Vagina (tissue), 2 donors: Measurements from ENCODE around the gene RUFY1. TPM values are rescaled to one million over a fixed set of nuclear protein-coding genes. Genes with fewer than 3 reads are reported as not detected.
"Not testable (repeated sequence)": the region's sequence is repeated elsewhere in the genome, so short reads cannot be mapped to it uniquely, and the experiment has no call there.

Experiments
- DNase-seq, 2 donors: peaks; one replicate each; pipeline ENCODE4 v3.0.0-alpha.2; 2017; ENCODE audit errors: extremely low spot score in 2 of 2
- H3K27ac ChIP-seq: fragments of 200-600 bp; sonication (generic); one replicate; pipeline ENCODE4 v1.5.1; 2019
- H3K27me3 ChIP-seq: fragments of 200-600 bp; sonication (generic); one replicate; pipeline ENCODE4 v1.5.1; 2019
- H3K36me3 ChIP-seq, 2 donors: fragments of 200-600 bp; sonication (generic); one replicate each; pipeline ENCODE4 v1.5.1; 2017 to 2019
- H3K4me1 ChIP-seq: fragments of 200-600 bp; sonication (generic); one replicate; pipeline ENCODE4 v1.5.1; 2019
- H3K4me3 ChIP-seq, 2 donors: fragments of 200-600 bp; sonication (generic); 1 replicate in 1 of 2; 2 replicates in 1 of 2; pipeline ENCODE4 v1.5.1; 2016 to 2019
- H3K9me3 ChIP-seq: fragments of 200-600 bp; sonication (generic); one replicate; pipeline ENCODE4 v1.5.1; 2019
- CTCF ChIP-seq, 3 experiments: fragments of 450-650 bp in 2 of 3; fragments of 200-600 bp in 1 of 3; sonication (generic) in 1 of 3; IDR thresholded peaks; one replicate each; pipeline ENCODE4 v1.5.1; 2017 to 2019; ENCODE audit warnings: antibody characterized with exemption in 3 of 3, mild to moderate bottlenecking in 2 of 3, moderate library complexity in 2 of 3
- POLR2A ChIP-seq, 2 donors: fragments of 450-650 bp; IDR thresholded peaks; one replicate each; pipeline ENCODE4 v1.6.1; 2017; ENCODE audit warnings: antibody characterized with exemption in 2 of 2, mild to moderate bottlenecking in 2 of 2, moderate library complexity in 2 of 2
- POLR2AphosphoS5 ChIP-seq, 2 donors: sonication (generic); formaldehyde crosslinking; IDR thresholded peaks; one replicate each; pipeline ENCODE4 v1.9.0; 2017; ENCODE audit warnings: antibody characterized with exemption in 2 of 2, mild to moderate bottlenecking in 2 of 2, low read depth in 1 of 2; ENCODE audit not compliant: insufficient read depth in 1 of 2
- intact Hi-C: fragments of 100-400 bp; cut with DNase I; formaldehyde crosslinking; loops from one replicate; pipeline ENCODE4 v1.15.1; 2023
- total RNA-seq: library from RNA; depleted of rRNA; stranded (reverse); fragments of >200 nt; gene quantifications from one replicate; pipeline ENCODE4 v1.2.3, GENCODE V29; 2016

The RUFY1 gene
- total RNA-seq, 1 donor from 2014 or later = 35.6 TPM

DNA sequence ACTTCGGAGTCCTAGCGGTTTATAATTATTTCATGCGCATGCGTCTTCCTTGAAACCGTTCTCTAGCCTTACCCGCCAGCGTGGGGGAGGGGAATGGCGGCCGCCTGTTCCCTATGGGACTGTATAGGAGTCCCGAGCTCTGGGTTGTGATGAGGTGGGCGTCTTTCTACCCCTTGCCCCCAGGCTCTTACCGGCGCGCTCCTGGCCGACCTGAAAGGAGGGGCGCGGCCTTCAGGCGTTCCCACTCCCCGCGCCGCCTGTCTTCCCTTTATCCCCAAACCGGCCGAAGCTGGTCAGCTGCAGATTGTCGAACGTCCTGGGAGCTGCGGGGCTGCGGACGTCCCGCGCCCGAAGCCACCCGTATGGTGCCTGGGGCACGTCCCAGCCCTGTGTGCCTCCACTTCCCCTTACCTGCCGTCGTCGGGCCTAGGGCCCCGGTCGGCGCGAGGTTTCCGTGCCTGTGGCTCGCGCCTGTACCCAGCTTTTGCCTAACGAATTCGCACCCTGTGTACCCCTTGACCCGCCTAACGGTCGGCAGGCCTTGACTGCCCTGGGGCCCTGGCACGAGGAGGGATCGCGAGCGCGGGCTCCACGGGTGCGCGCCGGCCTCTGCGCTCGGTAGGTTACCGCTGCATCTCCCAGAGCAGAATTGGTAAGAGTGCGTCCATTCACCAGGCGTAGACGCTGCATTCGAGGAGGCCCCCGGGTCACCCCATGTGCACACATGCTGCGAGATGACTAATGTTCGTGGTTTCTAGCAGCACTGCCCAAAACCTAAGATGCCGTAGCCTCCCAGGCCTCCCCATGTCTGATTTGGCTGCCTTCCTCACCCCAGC lies 73.8 kb downstream of the RUFY1 start:
- intact Hi-C loops = loop anchor here (5.0 kb wide), 1 partner anchor 72 kb away; the partner anchor contains the start of gene RUFY1
- H3K36me3 ChIP-seq = peaks cover 0 to 27% of the 10 kb centered on the region in 2 donors
- no peaks in the 10 kb centered on the region for H3K9me3 ChIP-seq

DNA sequence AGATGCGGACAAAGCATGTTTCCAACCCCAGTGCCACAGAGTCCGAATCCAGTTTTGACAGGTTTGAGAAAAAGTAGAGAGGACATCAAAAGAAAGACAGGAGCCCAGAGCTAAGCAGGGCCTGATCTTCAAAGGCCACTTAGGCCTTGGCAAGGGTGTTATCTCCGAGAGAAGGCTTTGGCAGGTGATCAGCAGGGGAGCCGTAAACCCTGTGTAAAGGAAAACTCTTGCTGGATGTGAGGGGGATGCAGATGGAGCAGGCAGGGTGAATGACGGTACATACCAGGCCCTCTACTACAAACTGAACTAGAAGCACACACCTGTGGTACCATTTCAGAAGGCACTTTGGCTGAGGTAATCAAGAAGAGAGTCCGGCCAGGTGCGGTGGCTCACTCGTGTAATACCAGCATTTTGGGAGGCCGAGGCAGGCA lies 74.5 kb downstream of the RUFY1 start:
- no peak for DNase-seq
- peaks cover 0 to 21% of the 10 kb centered on the region in 2 donors for H3K36me3 ChIP-seq
- TF ChIP-seq CTCF (IDR thresholded peaks at IDR 0.05) (no peak), POLR2AphosphoS5 (IDR thresholded peaks at IDR 0.05; ENCODE audit: insufficient read depth in 1 of 2, low read depth in 1 of 2) (no peak), POLR2A (IDR thresholded peaks at IDR 0.05) (no peak)
- no peaks in the 10 kb centered on the region for H3K9me3 ChIP-seq
- intact Hi-C loops = loop anchor here (5.0 kb wide), 1 partner anchor 73 kb away; the partner anchor contains the start of gene RUFY1
- H3K27me3 ChIP-seq = no peaks in the 10 kb centered on the region
- peak overlapping the region; percentile 99 for H3K27ac ChIP-seq
- peaks cover 35% of the 10 kb centered on the region for H3K4me1 ChIP-seq
- no peak overlapping the region for H3K4me3 ChIP-seq

More for the DNA sequence above, 73.8 kb downstream of the RUFY1 start:
- peaks cover 43% of the 10 kb centered on the region for H3K4me1 ChIP-seq
- peak in 1 of 2 donors; percentile 93 for DNase-seq
- H3K4me3 ChIP-seq = peak overlapping the region; percentile 75 to 92
- H3K27ac ChIP-seq = peak overlapping the region; percentile 99
- TF ChIP-seq CTCF (IDR thresholded peaks at IDR 0.05) (peak in 1 of 3 experiments; percentile 15), POLR2AphosphoS5 (IDR thresholded peaks at IDR 0.05; ENCODE audit: insufficient read depth in 1 of 2, low read depth in 1 of 2) (peak in 1 of 2 donors; percentile 77), POLR2A (IDR thresholded peaks at IDR 0.05) (no peak)
- no peaks in the 10 kb centered on the region for H3K27me3 ChIP-seq

GRCh38 chr5:179633501-179634369 lies 83.4 kb downstream of the RUFY1 start:
- H3K27ac ChIP-seq, H3K4me1 ChIP-seq, intact Hi-C loops, H3K36me3 ChIP-seq, H3K9me3 ChIP-seq, DNase-seq, H3K27me3 ChIP-seq: not testable (repeated sequence)
- peak overlapping the region; percentile 26 to 35 for H3K4me3 ChIP-seq

GRCh38 chr5:179634370-179635172 lies 84.2 kb downstream of the RUFY1 start:
- H3K27ac ChIP-seq, H3K27me3 ChIP-seq, H3K9me3 ChIP-seq, H3K4me1 ChIP-seq, H3K4me3 ChIP-seq, intact Hi-C loops, H3K36me3 ChIP-seq, DNase-seq: not testable (repeated sequence)

DNA sequence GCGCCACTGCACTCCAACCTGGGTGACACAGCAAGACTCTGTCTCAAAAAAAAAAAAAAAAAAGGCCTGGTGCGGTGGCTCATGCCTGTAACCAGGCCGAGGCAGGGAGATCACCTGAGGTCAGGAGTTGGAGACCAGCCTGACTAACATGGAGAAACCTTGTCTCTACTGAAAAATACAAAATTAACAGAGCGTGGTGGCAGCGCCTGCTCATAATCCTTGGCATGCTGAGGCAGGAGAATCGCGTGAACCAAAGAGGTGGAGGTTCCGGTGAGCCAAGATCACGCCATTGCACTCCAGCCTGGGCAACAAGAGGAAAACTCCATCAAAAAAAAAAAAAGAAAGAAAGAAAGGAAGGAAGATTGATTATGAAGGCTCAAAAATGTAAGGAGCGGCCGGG lies 88.9 kb downstream of the RUFY1 start:
- H3K27ac ChIP-seq, H3K4me3 ChIP-seq, H3K4me1 ChIP-seq, H3K27me3 ChIP-seq, H3K36me3 ChIP-seq, H3K9me3 ChIP-seq, DNase-seq, intact Hi-C loops: not testable (repeated sequence)
- TF ChIP-seq POLR2AphosphoS5 (IDR thresholded peaks at IDR 0.05; ENCODE audit: insufficient read depth in 1 of 2, low read depth in 1 of 2) = peak in 1 of 2 donors; percentile 60

- H3K27me3 ChIP-seq, H3K9me3 ChIP-seq, H3K4me1 ChIP-seq, H3K4me3 ChIP-seq, H3K36me3 ChIP-seq, intact Hi-C loops, H3K27ac ChIP-seq, DNase-seq: not testable (repeated sequence)
Observed at GRCh38 chr5:179641745-179642144, 91.4 kb downstream of the RUFY1 start.

DNA sequence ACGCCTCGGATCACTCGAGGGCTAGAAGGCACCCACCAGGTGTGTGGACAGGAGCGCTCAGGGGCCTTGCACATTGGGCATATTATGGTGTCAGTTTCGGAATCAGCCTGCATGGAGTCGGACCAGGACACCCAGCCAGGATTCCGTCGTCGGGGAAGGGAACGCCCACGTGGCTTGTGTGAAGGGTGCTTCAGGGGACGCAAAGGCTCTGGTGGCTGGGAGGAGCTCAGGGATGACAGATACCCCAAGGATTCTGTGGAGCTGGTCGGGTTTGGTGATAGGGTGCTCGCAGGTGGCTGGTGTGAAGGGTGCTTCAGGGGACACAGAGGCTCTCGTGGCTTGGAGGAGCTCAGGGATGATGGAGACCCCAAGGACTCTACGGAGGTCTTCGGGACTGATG lies 92.3 kb downstream of the RUFY1 start:
- DNase-seq, intact Hi-C loops, H3K27ac ChIP-seq, H3K4me3 ChIP-seq, H3K36me3 ChIP-seq, H3K9me3 ChIP-seq, H3K27me3 ChIP-seq, H3K4me1 ChIP-seq: not testable (repeated sequence)

DNA sequence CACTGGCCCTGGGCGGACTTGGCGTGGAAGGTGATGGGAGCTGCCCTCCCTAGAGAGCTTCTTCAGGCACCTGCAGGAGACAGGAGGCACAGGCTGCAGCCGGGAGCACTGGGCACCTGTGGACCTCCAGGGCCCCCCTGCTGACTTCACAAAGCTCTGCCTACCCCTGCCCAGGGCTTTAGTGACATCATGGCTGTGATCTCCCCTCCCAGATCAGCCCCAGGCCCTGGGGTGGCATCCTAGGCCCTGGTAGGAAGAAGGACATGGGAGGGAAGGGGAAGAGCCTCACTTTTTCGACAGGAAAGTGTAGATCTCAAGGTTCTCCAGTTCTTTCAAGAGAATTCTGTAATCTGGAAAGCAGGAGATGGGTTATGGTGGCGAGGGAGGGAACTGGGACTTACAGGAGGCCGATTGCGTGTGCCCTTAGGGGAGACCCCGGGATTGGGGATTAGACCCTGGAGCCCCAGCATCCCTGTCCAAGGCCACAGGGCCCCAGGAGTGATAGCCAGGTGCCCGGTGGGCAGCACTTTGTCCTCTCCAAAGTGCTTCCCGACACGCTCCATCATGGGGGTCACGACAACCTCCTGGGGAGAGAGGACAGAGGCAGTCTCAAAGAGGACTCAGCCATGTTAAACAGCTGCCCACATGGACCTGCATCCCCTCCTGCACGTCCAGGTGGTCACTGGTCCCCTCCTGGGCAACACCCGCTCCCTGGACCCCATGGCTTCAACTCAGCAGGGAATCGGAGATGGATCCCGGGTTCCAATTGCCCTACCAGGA lies 93.0 kb downstream of the RUFY1 start:
- H3K27ac ChIP-seq, H3K27me3 ChIP-seq, H3K9me3 ChIP-seq, H3K4me1 ChIP-seq, H3K4me3 ChIP-seq, DNase-seq, intact Hi-C loops, H3K36me3 ChIP-seq: not testable (repeated sequence)

DNA sequence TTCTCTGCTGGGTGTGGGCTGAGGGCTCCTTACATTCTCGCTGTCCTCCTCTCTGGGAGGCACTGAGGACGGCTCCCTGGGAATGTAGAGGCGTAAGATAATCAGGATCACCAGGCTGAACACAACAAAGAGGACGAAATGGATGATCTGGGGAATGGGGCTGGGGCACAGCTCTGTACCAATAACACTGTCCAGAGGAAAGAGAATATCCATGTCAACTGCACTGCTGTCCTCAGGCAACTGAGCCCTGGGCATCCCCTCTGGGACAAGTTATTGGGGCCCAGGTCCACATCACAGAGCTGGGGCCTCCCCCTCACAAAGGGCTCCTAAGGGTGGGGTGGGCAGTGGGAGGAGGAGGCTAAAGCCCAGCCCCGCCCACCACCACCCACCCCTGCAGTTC lies 94.4 kb downstream of the RUFY1 start:
- intact Hi-C loops, DNase-seq, H3K27ac ChIP-seq, H3K4me3 ChIP-seq, H3K4me1 ChIP-seq, H3K27me3 ChIP-seq, H3K36me3 ChIP-seq, H3K9me3 ChIP-seq: not testable (repeated sequence)
